GM19351 (cell line): ENCODE results near the gene RAD51B.
"Not testable (repeated sequence)": the region's sequence is repeated elsewhere in the genome, so short reads cannot be mapped to it uniquely, and the experiment has no call there.

Experiments
- ATAC-seq: cut with Tn5 transposase; IDR thresholded peaks from one replicate; pipeline ENCODE4 v1.9.1; 2021; ENCODE audit warnings: mild to moderate bottlenecking, moderate library complexity; ENCODE audit not compliant: unreplicated experiment

RAD51B gene

DNA sequence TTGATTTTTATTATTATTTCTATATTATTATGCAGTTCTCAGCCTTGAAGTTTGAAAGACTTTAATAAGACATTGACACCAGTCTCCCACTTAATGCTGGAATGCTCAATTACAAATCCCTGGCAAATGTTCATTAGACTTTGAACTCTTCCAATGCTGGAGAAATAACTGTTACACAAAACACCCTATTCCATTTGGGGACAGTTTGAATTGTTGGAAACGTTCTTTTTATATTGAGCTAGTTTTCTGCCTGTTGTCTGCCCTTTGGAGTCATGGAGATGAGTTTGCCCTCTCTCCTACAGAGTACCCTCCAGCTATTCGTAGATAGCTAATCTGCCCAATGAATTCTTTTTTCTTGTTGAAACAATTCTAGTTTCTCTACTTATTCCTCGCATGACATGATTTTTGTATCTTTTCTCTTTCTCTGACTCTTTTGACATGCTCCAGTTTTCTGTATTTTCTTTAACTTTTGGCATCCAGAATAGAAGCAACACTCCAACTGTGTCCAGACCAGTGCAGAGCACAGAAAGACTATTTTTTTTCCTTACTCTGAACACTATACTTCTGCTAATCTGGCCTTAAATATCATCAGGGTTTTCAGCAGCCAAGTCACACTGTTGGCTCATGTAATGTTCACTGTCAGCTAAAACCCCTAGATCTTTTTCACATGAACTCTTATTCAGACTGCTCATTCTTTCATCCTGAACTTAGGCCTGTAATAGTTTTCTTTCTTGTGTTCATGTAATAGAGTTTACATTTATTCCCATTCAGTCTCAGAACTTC lies 379.3 kb downstream of the RAD51B start:
- no peak for ATAC-seq

DNA sequence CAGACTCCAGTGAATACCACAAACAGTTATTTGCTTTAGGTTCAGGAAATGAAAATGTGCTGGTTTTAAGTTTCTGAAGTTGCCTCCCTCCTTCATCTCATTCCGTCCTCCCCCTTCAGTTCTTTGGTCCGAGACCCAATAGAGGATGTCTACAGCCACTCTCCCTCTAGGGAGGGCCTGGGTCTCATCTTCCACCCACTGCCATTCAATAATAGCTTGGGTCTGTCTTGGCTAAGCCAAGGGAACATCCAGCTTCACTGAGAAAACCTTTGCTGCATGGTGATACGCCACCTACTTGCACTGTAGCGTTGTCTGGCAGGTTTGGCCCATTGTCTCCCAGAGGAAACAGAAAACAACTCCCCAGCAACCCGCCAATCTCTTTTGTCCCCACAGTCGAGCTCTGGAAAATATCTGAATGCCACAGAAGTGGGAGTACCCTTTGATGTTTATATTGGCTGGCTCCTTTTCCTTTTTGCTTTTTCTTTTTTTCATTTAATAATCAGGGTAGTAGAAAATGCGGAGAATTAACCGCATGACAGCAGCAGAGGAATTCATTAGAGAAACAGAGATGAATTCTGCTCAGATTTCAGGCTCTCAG lies 380.1 kb downstream of the RAD51B start:
- no peak for ATAC-seq

DNA sequence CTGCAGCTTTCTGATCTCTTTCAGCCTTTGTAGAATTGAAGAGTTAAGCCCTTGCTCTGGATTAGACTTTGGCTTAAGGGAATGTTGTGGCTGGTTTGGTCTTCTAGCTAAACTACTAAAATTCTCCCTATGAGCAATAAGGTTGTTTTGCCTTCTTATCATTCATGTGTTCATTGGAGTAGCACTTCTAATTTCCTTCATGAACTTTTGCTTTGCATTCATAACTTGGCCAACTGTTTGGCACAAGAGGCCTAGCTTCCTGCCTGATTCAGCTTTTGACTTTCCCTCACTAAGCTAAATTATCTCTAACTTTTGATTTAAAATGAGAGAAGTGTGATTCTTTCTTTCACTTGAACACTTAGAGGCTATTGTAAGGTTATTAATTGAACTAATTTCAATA lies 384.3 kb downstream of the RAD51B start:
- ATAC-seq: no peak

DNA sequence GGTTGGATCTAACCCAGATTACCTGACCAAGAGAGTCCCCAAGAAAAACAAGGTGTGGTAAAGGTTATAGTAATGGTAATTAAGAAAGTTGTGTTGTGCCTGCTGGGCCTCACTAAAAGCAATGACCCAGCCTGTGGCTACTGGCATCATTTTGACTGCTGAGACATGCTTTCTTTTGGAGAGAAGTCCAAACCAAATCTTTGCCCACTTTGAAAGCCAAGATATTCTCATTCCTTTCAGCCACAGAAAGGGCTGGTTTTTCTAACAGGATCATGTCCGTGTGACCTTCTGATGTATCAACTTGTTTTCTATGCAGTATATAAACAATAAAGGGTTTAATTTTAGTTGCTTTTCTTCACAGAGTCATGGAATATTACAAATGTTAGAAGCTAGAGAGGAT lies 388.6 kb downstream of the RAD51B start:
- no peak for ATAC-seq

DNA sequence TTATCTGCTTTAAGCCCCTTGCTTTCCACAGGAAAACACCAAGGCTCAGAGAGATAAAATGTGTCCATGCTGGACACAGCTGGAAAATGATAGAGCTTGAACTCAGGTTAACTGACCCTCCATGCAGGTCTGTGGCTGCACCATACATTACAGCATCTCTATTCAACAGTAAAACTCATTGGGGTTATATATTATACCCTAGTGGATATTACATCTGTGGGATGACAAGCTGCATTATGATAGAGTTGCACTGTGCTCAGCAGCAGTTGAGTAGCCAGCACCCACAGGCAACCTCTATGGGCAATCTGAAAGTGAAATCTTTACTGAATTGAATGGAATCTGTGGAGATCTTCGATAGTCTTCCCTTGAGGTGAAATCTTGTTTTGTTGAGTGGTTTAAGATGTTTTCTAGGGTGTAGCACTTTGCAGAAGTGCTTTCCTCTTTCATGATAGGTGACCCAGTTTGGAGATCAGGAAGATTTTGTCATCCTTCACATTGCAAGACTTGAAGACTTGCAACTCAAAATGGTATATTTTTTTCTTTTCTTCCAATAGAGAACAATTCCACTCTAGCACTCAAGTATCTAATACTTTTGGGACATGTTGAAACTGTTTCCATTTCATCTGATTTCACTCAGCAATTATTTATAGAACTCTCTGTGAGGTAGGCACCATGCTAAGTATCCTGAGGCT lies 389.2 kb downstream of the RAD51B start:
- no peak for ATAC-seq

DNA sequence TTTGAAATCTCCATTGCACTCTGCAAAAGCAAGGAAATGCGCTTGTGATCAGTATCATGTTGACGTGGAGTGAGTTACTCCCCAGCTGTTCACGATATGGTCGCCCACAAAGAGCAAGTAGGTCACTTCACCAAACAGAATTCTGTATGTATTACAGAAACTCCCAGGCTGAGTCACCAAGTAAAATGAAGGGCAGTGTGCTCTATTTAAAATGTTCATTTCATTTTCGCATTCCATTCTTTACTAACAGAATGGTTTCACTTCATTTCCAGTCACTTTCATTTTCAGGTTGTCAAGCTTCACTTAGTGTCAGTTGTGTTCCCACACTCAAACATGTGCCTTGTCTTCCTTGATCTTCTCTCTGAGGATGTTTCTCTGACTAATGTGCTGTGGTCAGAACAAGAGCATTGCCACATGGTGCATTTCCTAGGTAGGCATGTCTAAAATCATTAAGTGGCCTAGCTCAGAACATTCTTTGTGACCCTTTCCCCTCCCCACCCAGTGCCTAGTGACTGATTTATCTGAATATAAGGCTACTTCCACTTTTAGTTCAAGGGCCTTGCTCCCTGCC lies 391.2 kb downstream of the RAD51B start:
- ATAC-seq: peak; percentile 94

DNA sequence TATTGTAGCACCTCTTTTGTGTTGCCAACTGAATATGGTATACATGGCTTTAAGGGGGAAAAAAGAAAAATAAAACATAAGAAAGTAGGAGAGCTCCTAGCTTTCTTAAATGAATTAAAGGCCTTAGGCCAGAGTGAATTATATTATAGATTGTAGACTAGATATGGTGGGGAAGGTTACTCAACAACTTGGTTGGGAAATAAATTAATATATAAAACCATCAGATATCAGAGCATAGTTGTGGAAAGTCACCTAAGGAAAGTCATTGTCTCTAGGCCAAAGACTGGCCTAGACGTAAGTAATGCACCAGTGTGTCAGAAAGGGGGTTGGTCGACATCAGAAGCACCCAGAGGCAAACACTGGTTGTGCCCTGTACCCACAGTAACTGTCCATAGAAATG lies 391.8 kb downstream of the RAD51B start:
- ATAC-seq: no peak

DNA sequence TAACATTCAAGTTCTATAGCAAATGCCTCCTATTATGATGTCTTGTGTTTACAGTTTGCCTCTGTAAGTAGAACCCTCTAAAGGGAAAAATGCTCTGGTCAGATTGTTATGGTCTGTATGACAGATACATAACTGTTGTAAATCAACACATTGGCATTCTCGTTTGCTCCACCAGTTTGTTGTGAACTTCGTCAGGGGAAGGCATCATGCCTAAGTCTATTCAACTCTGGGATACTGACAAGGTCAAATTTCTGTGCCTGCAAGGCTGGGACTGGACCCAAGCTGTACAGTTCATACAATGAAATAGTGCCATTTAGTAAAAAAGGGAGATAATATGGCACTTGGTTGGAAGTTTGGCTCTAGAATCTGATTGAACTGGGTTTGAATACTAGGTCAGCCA lies 392.3 kb downstream of the RAD51B start:
- no peak for ATAC-seq

DNA sequence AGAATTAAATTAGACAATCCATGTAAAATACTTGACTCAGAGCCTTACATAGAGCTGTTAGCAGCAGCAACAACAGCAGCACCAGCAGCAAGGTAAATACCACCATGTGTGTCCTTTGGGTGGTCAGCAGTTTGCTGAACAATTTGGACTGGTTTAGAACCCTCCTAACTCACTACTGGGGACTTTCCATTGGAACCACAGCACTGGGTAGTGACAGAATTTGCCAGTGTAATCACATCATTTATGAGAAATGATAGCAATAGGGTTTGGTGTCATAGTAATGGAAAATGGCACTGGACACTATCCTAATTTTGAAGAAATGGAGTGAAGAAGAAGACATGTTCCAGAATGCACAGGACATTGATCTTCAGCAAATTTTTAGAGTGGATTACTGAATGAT lies 392.8 kb downstream of the RAD51B start:
- ATAC-seq: no peak

DNA sequence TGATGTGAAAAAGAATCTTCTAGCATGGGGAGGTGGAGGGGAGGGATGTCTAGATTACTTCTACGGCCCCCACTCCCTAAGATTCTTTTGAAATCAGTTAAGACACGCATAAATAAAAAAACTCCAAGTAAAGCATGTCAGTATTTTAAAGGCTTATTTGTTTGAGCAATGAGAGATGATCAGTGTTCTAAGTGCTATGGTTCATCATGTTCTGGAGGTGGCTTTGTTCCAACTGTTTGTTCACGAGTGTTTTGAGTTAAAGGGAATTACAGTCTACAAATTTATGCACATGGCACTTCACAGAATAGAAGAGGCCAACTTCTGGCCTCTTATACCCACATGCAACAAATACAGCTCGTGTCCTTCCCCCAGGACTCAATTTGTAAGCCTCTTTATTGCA lies 394.9 kb downstream of the RAD51B start:
- ATAC-seq: no peak

DNA sequence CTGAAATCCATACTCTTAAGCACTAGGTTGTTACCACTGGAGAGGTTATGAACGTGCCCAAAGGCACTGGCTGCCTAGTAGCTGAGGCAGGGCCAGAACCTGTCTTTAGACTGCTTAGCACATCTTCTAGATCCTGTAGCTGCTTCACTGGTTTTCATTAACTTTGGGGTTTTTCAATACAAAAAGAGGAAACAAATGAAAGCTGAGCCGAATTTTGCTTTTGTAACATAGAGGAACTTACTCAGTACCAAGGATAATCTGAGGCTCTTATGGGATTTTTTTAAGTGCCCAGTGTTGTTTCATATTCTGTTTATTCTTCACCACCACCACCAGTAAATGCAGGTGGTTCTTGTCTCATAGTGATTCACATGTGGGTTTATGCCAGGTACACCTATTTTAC lies 396.1 kb downstream of the RAD51B start:
- no peak for ATAC-seq

DNA sequence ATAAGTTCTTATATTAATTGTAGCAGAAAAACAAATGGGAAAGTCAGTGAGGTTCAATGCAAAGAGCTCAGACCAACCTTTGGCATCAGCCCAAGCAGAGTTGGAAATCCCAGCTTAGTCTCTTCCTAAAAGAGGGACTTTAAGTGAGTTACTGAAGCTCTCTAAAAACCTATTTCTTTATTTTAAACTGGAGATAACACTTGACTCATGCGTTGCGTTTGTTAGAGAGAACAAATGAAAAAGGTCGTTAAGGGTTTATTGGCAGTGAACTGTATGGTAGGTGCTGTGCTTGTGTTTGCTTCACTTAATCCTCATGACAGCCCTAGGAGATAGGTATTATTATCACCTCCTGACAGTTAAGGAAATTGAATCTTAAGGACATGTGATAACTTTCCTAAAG lies 396.5 kb downstream of the RAD51B start:
- ATAC-seq: no peak

DNA sequence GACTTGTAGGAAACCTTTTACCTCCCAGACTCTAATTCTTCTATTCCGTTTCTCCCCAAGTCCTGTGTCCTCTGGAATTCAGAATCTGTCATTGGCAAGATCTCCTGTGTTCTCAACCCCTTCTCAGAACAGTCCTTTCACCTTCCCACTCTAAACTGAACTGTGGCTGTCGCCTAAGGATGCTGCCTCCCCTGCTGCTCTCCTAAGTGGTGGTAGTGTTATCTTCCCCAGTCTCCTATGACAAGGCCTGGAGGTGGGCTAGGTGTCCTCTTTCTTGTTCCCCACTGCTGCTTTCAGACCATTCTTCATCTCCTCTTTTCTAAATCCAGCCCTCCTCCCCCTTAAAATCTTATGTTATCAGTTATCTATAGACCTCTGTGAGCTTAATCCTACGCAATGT lies 397.4 kb downstream of the RAD51B start:
- ATAC-seq: no peak

DNA sequence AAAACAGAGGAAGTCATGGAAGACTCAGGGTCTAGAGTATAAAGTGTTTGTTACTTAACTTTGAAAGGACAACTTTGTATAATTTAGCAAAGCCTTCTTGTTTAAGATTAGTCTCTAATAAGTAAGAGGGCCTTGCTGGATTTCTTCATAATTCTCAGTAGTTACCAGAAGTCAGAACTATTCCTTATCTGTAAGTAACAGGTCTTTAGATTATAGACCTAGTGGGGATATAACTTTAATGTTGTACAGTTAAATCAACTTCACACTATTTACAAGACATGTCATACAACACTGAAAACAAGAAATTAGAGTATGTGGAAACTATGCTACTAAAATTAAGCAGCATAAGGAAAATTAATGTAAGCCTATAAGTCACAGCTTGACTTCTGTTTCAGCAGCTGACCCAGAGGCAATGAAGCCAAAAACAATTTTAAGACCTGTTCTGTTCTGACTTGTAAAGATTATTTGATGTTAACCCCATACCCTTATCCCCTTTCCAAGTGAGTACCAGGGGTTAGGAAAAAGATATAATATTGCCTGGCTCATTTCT lies 398.3 kb downstream of the RAD51B start:
- ATAC-seq: no peak

DNA sequence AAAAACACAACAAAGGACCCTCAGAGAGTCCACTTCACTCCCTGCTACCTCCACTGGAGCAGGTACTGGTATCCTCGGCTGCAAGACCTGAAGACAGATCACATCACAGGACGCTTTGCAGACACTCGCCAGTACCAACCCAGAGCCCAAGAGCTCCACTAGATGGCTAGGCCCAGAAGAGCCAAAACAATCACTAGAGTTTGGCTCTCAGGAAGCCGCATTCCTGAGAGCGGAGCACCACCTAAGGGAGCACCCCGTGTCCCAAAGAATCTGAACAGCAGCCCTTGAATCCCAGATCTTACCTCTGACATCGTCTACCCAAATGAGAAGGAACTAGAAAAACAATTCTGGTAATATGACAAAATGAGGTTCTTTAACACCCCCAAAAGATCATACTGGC lies 399.8 kb downstream of the RAD51B start:
- no peak for ATAC-seq

DNA sequence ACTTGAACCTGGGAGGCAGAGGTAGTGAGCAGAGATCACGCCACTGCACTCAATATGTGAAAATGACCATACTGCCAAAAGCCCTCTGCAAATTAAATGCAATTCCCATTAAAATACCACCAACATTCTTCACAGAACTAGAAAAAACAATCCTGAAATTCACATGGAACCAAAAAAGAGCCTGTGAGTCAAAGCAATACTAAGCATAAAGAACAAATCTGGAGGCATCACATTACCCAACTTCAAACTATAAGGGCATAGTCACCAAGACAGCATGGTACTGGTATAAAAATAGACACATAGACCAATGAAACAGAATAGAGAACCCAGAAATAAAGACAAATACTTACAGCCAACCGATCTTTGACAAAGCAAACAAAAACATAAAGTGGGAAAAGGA lies 401.5 kb downstream of the RAD51B start:
- ATAC-seq: not testable (repeated sequence)

DNA sequence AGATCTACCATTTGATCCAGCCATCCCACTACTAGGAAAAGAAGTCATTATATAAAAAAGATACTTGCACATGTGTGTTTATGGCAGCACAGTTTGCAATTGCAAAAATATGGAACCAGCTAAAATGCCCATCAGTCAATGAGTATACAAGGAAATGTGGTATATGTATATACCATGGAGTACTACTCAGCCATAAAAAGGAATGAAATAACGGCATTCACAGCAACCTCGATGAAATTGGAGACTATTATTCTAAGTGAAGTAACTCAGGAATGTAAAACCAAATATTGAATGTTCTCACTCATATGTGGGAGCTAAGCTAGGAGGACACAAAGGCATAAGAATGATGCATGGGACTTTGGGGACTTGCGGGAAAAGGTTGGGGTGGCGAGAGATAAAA lies 402.6 kb downstream of the RAD51B start:
- ATAC-seq: no peak

DNA sequence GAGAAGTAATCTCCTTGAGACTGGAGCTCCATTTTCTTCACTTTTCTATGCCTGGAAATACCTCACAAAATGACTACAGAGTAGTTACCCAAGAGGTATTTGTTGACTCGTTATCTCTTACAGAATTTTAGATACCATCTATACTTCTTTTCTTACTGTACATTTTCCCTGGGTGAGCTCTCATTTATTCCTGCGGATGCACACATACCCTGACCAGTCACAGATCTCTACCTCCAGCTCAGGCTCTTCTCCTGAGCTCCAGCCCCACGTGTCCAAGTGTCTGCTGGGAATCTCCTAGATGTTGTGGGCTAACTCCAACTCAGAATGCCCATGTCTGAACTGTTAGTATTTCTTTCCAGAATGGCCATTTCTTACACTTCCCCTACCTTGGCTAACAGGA lies 403.1 kb downstream of the RAD51B start:
- ATAC-seq: no peak

DNA sequence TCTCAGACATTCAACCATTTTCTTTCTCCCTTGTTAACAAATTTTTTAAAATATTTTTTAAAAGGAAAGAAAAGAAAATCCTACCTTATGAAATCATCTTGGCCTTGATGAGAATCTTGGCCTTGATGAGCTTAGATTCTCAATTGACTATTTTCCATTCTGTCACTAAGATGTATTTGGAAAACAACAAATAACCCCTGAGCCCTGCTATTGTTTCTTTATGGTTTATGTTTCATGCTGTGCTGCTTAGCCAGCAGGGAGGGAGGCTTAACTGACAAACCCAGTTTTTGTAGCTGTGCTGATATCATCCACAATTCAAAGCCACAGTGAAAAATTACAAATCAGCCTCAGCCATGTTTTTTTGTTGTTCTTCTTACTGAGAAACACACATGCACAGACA lies 404.1 kb downstream of the RAD51B start:
- ATAC-seq: no peak

DNA sequence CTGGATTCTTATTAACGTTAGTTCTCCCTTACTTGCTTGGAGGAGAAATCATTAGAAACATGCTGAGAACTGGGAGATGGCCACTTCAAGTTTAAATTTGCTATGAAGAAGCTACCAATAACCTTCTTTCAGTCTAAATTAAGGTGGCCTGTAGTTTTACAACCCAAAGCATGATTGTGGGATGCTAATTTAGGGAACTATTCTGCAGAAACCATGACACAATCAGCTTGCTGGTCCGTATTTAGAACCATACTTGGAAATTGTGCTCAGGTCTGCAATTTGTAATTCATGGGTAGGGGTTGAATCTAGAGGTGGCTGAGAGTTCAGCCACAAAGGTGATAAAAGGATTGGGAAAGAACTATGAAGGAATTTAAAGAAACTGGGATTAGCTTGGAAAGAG lies 405.7 kb downstream of the RAD51B start:
- ATAC-seq: no peak

DNA sequence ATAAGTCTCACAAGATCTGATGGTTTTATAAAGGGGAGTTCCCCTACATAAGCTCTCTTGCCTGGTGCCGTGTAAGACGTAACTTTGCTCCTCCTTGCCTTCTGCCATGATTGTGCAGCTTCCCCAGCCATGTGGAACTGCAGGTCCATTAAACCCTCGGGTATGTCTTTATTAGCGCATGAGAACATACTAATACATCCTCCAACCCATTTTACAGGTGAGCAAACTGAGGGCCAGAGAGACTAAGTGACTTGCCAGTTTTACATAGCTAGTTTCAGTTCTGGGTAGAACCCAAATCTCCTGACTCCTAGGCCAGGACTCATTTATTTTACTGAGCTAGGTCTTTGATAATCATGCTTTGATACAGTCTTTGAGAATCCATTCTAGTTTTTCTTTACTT lies 406.9 kb downstream of the RAD51B start:
- ATAC-seq: no peak

DNA sequence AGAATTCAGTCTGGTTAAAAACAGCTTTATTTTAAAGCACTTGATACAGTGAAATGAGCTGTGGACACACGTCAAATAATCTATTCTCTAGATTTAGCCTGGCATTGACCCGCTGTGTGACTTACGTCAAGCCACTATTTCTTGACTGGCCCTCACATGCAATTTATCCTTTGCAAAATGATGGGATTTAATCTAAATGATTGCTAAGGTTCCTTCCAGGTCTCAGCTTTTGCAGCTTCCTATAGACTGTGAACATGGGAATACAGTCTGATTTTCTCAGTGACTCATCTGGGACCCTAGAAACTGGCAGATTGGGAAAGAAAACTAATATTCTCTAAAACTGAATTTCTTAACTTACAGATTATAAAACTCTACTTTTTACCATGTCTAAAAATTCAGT lies 409.1 kb downstream of the RAD51B start:
- ATAC-seq: no peak
